GM18867 (cell line): Measurements from ENCODE around the gene RAD50.
"Not testable (repeated sequence)": the region's sequence is repeated elsewhere in the genome, so short reads cannot be mapped to it uniquely, and the experiment has no call there.

Experiments
- ATAC-seq: cut with Tn5 transposase; IDR thresholded peaks from one replicate; pipeline ENCODE4 v1.9.1; 2021; ENCODE audit warnings: mild to moderate bottlenecking, moderate library complexity; ENCODE audit not compliant: unreplicated experiment

The RAD50 gene

GRCh38 chr5:132691755-132692631, 135.2 kb downstream of the RAD50 start:
- ATAC-seq = not testable (repeated sequence)

GRCh38 chr5:132692632-132692967, 135.8 kb downstream of the RAD50 start:
- no peak for ATAC-seq
